Measurements from ENCODE around the gene KRT79.

DNA sequence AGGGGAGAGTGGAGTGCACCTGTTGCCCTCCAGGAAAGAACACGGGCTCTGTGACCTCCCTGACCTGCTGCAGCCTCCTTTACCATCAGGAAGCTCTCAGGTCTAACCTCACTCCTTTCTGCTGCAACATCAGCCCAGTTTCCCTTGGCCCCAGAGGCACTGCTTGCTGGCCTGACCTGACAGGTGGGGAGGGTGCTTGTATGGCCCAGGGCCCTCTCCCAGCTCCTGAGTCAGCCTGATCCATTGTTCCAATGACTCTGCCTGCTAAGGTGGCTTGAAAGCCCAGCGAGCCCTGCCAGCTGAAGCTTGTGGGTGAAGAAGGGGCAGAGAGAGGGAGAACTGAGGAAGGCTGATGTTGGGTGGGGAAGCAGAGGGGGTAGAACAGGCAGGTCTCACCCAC lies 27.9 kb upstream of the KRT79 start:
- TF ChIP-seq, protein P1, sequence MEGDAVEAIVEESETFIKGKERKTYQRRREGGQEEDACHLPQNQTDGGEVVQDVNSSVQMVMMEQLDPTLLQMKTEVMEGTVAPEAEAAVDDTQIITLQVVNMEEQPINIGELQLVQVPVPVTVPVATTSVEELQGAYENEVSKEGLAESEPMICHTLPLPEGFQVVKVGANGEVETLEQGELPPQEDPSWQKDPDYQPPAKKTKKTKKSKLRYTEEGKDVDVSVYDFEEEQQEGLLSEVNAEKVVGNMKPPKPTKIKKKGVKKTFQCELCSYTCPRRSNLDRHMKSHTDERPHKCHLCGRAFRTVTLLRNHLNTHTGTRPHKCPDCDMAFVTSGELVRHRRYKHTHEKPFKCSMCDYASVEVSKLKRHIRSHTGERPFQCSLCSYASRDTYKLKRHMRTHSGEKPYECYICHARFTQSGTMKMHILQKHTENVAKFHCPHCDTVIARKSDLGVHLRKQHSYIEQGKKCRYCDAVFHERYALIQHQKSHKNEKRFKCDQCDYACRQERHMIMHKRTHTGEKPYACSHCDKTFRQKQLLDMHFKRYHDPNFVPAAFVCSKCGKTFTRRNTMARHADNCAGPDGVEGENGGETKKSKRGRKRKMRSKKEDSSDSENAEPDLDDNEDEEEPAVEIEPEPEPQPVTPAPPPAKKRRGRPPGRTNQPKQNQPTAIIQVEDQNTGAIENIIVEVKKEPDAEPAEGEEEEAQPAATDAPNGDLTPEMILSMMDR (IDR thresholded peaks at IDR 0.05; ENCODE audit: insufficient read depth, low read length) = no peak
- TF ChIP-seq, protein P2, sequence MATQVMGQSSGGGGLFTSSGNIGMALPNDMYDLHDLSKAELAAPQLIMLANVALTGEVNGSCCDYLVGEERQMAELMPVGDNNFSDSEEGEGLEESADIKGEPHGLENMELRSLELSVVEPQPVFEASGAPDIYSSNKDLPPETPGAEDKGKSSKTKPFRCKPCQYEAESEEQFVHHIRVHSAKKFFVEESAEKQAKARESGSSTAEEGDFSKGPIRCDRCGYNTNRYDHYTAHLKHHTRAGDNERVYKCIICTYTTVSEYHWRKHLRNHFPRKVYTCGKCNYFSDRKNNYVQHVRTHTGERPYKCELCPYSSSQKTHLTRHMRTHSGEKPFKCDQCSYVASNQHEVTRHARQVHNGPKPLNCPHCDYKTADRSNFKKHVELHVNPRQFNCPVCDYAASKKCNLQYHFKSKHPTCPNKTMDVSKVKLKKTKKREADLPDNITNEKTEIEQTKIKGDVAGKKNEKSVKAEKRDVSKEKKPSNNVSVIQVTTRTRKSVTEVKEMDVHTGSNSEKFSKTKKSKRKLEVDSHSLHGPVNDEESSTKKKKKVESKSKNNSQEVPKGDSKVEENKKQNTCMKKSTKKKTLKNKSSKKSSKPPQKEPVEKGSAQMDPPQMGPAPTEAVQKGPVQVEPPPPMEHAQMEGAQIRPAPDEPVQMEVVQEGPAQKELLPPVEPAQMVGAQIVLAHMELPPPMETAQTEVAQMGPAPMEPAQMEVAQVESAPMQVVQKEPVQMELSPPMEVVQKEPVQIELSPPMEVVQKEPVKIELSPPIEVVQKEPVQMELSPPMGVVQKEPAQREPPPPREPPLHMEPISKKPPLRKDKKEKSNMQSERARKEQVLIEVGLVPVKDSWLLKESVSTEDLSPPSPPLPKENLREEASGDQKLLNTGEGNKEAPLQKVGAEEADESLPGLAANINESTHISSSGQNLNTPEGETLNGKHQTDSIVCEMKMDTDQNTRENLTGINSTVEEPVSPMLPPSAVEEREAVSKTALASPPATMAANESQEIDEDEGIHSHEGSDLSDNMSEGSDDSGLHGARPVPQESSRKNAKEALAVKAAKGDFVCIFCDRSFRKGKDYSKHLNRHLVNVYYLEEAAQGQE (IDR thresholded peaks at IDR 0.05; ENCODE audit: insufficient replicate concordance, low read depth) = no peak
- no peak for TF ChIP-seq POLR2AphosphoS5 (IDR thresholded peaks at IDR 0.05; ENCODE audit: low read depth)
- TF ChIP-seq SPI1 (IDR thresholded peaks at IDR 0.05; ENCODE audit: borderline replicate concordance, low read depth) = no peak
